K562 (cell line): ENCODE data around the gene TMEM179. TPM values are rescaled to one million over a fixed set of nuclear protein-coding genes. Genes with fewer than 3 reads are reported as not detected.

ENCODE experiments used
- ATAC-seq: fragments of 200-7000 bp; cut with Tn5 transposase; 3 replicates; pipeline ENCODE4 v1.9.1; 2020; ENCODE audit warnings: moderate library complexity
- BruUV-seq: library from RNA; stranded (reverse); fragments of 400-500 nt; replicated peaks from 2 replicates; lab custom pipeline; 2021; lab: Mats Ljungman, UMichigan
- CTCF ChIA-PET: fragments of 300-600 bp; formaldehyde crosslinking; extraction: SDS; loops from one replicate; lab custom pipeline; 2021; ENCODE audit warnings: low intra/inter-chr PET ratio; lab: Yijun Ruan, JAX
- POLR2A ChIA-PET: fragments of 300-600, 350-650 bp; sonication (Branson Sonifier 250); formaldehyde crosslinking; extraction: SDS; loops from one replicate; lab custom pipeline; 2021; ENCODE audit warnings: antibody characterized with exemption, inconsistent platforms; lab: Yijun Ruan, JAX
- DNase-seq, 4 experiments: peaks; one replicate each; pipeline versions ENCODE4 v3.0.0 to v3.0.0-alpha.2; 2011 to 2018; ENCODE audit warnings: low spot score in 3 of 4, mixed read lengths in 3 of 4; ENCODE audit errors: extremely low read depth in 1 of 4
- FAIRE-seq: peaks from 2 replicates; lab custom pipeline; 2011; peaks lifted over from hg19 to GRCh38; lab: Jason Lieb, UNC
- H2AFZ ChIP-seq: 2 replicates; pipeline ENCODE4 v1.6.0; 2011; ENCODE audit warnings: low read depth, low read length, control low read depth, inconsistent platforms
- H3K27ac ChIP-seq: fragments of 200-600 bp; 3 replicates; pipeline ENCODE4 v1.8.0; 2011; ENCODE audit warnings: low read depth, mild to moderate bottlenecking, control low read depth, inconsistent platforms, low read length, moderate library complexity, mixed read lengths; ENCODE audit errors: extremely low read depth
- H3K27me3 ChIP-seq, 2 experiments: fragments of 300-600 bp in 1 of 2; 2 replicates in 1 of 2; 3 replicates in 1 of 2; pipeline versions ENCODE4 v1.6.0 to v1.8.0; 2011; ENCODE audit warnings: inconsistent platforms in 2 of 2, low read length in 2 of 2, mild to moderate bottlenecking in 1 of 2, mixed read lengths in 1 of 2, moderate library complexity in 1 of 2; ENCODE audit not compliant: control insufficient read depth in 2 of 2, insufficient read depth in 2 of 2
- H3K36me3 ChIP-seq: fragments of 300-600 bp; 3 replicates; pipeline ENCODE4 v1.8.0; 2011; ENCODE audit warnings: mild to moderate bottlenecking, low read length, inconsistent platforms; ENCODE audit not compliant: control insufficient read depth, insufficient read depth
- H3K4me1 ChIP-seq, 2 experiments: fragments of 200-600 bp in 1 of 2; replicated peaks in 1 of 2; 2 replicates in 1 of 2; 3 replicates in 1 of 2; pipeline versions ENCODE4 v1.5.1 to v1.8.0; 2011; ENCODE audit warnings: inconsistent platforms in 2 of 2, low read length in 2 of 2, mild to moderate bottlenecking in 1 of 2, mixed read lengths in 1 of 2, moderate library complexity in 1 of 2; ENCODE audit not compliant: control insufficient read depth in 2 of 2, insufficient read depth in 2 of 2
- H3K4me2 ChIP-seq: 2 replicates; pipeline ENCODE4 v1.6.1; 2011; ENCODE audit warnings: low read length, control low read depth, inconsistent platforms, mixed read lengths; ENCODE audit not compliant: insufficient read depth
- H3K4me3 ChIP-seq: fragments of 200-600 bp; sonication (generic), shearing (Covaris generic); 2 replicates; pipeline ENCODE4 v1.5.1; 2016; ENCODE audit warnings: control low read depth, inconsistent platforms
- H3K79me2 ChIP-seq: fragments of 200-600 bp; 3 replicates; pipeline ENCODE4 v1.8.0; 2011; ENCODE audit warnings: low read length, inconsistent platforms; ENCODE audit not compliant: control insufficient read depth, insufficient read depth
- H3K9ac ChIP-seq, 2 experiments: 2 replicates each; pipeline versions ENCODE4 v1.6.0 to v1.6.1; 2011; ENCODE audit warnings: low read depth in 2 of 2, low read length in 2 of 2, control low read depth in 1 of 2, inconsistent platforms in 1 of 2, mild to moderate bottlenecking in 1 of 2, mixed read lengths in 1 of 2; ENCODE audit not compliant: insufficient read depth in 1 of 2
- H3K9me1 ChIP-seq: one replicate; pipeline ENCODE4 v1.6.0; 2011; ENCODE audit warnings: inconsistent platforms, mild to moderate bottlenecking, low read length, moderate library complexity; ENCODE audit not compliant: control insufficient read depth, insufficient read depth
- H3K9me3 ChIP-seq: replicated peaks from 2 replicates; pipeline ENCODE4 v1.5.1; 2011; ENCODE audit warnings: low read depth, low read length, inconsistent platforms; ENCODE audit not compliant: control insufficient read depth, insufficient read depth
- H4K20me1 ChIP-seq: replicated peaks from 2 replicates; pipeline ENCODE4 v1.6.1; 2011; ENCODE audit warnings: low read length, inconsistent platforms, mixed read lengths; ENCODE audit not compliant: control insufficient read depth, insufficient read depth
- AFF4 ChIP-seq: sonication (generic); formaldehyde crosslinking; IDR thresholded peaks from 2 replicates; pipeline ENCODE4 v1.8.0; 2023; ENCODE audit warnings: mild to moderate bottlenecking, missing genetic modification reagents
- ARID3A ChIP-seq: IDR thresholded peaks from 2 replicates; pipeline ENCODE4 v1.6.1; 2012; ENCODE audit warnings: low read depth, low read length, improper control_type of control experiment, borderline replicate concordance
- CREB1 ChIP-seq, 2 experiments: sonication (generic) in 1 of 2; formaldehyde crosslinking in 1 of 2; IDR thresholded peaks; 2 replicates each; pipeline versions ENCODE4 v1.6.1 to v1.8.0; 2012 to 2022; ENCODE audit warnings: inconsistent platforms in 1 of 2, mild to moderate bottlenecking in 1 of 2, missing genetic modification reagents in 1 of 2, moderate library complexity in 1 of 2
- DNMT1 ChIP-seq: fragments of 450-650 bp; IDR thresholded peaks from 2 replicates; pipeline ENCODE4 v1.6.1; 2016; ENCODE audit warnings: antibody characterized with exemption, mild to moderate bottlenecking
- ETV5 ChIP-seq: sonication (generic); formaldehyde crosslinking; IDR thresholded peaks from 2 replicates; pipeline ENCODE4 v1.4.0; 2020; ENCODE audit warnings: low read depth, mild to moderate bottlenecking, missing genetic modification reagents
- FOXK2 ChIP-seq, 2 experiments: fragments of 450-650 bp; IDR thresholded peaks in 1 of 2; conservative IDR thresholded peaks in 1 of 2; 2 replicates each; pipeline ENCODE4 v1.6.1; 2016; ENCODE audit warnings: low read depth in 2 of 2, mild to moderate bottlenecking in 1 of 2
- IRF2 ChIP-seq: sonication (generic); formaldehyde crosslinking; IDR thresholded peaks from 2 replicates; pipeline ENCODE4 v1.8.1; 2022; ENCODE audit warnings: mild to moderate bottlenecking, missing genetic modification reagents
- MAFK ChIP-seq: IDR thresholded peaks from 2 replicates; pipeline ENCODE4 v1.6.1; 2011; ENCODE audit warnings: low read length, improper control_type of control experiment
- NR4A1 ChIP-seq, 2 experiments: fragments of 250-450 bp in 1 of 2; fragments of 450-650 bp in 1 of 2; sonication (Bioruptor Pico) in 1 of 2; IDR thresholded peaks; 2 replicates each; pipeline versions ENCODE4 v1.4.0 to v1.6.1; 2016 to 2020; ENCODE audit warnings: mild to moderate bottlenecking in 2 of 2, missing compliant biosample characterization in 1 of 2, missing genetic modification characterization in 1 of 2, moderate library complexity in 1 of 2
- PTBP1 ChIP-seq: fragments of 200-400 bp; formaldehyde crosslinking; IDR thresholded peaks from 2 replicates; pipeline ENCODE4 v1.6.1; 2017; ENCODE audit warnings: low read depth, low read length
- SAFB ChIP-seq: fragments of 200-400 bp; formaldehyde crosslinking; IDR thresholded peaks from 2 replicates; pipeline ENCODE4 v1.6.1; 2017; ENCODE audit warnings: low read depth, low read length, borderline replicate concordance
- SETDB1 ChIP-seq: IDR thresholded peaks from one replicate; pipeline ENCODE4 v1.6.1; 2012; ENCODE audit warnings: low read length, control low read depth, inconsistent platforms
- TAF15 ChIP-seq: fragments of 200-400 bp; formaldehyde crosslinking; IDR thresholded peaks from 2 replicates; pipeline ENCODE4 v1.6.1; 2017; ENCODE audit warnings: mild to moderate bottlenecking, low read depth, low read length, moderate library complexity
- TAF9B ChIP-seq: fragments of 450-650 bp; IDR thresholded peaks from 2 replicates; pipeline ENCODE4 v1.6.1; 2018; ENCODE audit warnings: mild to moderate bottlenecking; ENCODE audit not compliant: partially characterized antibody
- ZNF695 ChIP-seq: fragments of 450-650 bp; formaldehyde crosslinking; IDR thresholded peaks from 2 replicates; pipeline ENCODE4 v1.4.0; 2020; ENCODE audit warnings: mild to moderate bottlenecking, moderate library complexity
- WGBS: fragments of 100-300 bp; shearing (Covaris generic); methylation state at CpG from one replicate; pipeline ENCODE4 v1.1.6; 2016; ENCODE audit warnings: low coverage, mixed read lengths; ENCODE audit not compliant: insufficient coverage; ENCODE audit errors: missing lambda C conversion rate; 5-methylcytosine and 5-hydroxymethylcytosine counted together
- in situ Hi-C: fragments of 300-500 bp; cut with MboI; formaldehyde crosslinking; loops from 4 replicates; pipeline ENCODE4 v1.15.0; 2018; ENCODE audit warnings: inconsistent platforms, mixed read lengths
- intact Hi-C: fragments of 100-400 bp; cut with micrococcal nuclease; formaldehyde crosslinking; loops from 2 replicates; pipeline ENCODE4 v1.14.2; 2022
- polyA plus RNA-seq, 8 experiments: library from polyadenylated mRNA; depleted of rRNA in 4 of 8; stranded (reverse) in 5 of 8; unstranded in 3 of 8; fragments of >200 nt; fragmentation: Nextera tagmentation in 2 of 8; fragmentation: Illumina TruSeq in 1 of 8; extraction: Ambion mirVana in 2 of 8; extraction: Trizol in 1 of 8; gene quantifications; 2 replicates each; pipeline versions ENCODE4 v1.2.1 to v1.2.3, GENCODE V29; 2011 to 2014; ENCODE audit warnings: inconsistent platforms in 1 of 8, missing spikeins in 1 of 8
- total RNA-seq, 7 experiments: library from RNA; depleted of rRNA in 6 of 7; stranded (reverse); fragments of >200 nt in 6 of 7; fragmentation: Illumina TruSeq in 2 of 7; extraction: Trizol in 2 of 7; gene quantifications; 2 replicates each; pipeline versions ENCODE4 v1.2.1 to v1.2.3, GENCODE V29; 2011 to 2021; ENCODE audit warnings: low replicate concordance in 1 of 7

TMEM179 gene
- total and polyA plus RNA-seq, 9 of the 15 experiments (the other 6 are each of a cell fraction or from before 2014, with no cell fraction given), result not detected

GRCh38 chr14:104546591-104547309 is 57.8 kb downstream of the TMEM179 start:
- H3K27ac ChIP-seq, result no peak overlapping the region
- no peaks in the 10 kb centered on the region for H3K9me3 ChIP-seq
- DNase-seq (no peak), ATAC-seq (no peak), FAIRE-seq (no peak)
- H3K79me2 ChIP-seq, result no peaks in the 10 kb centered on the region
- no peaks in the 10 kb centered on the region for H3K36me3 ChIP-seq
- 3% methylated on average over 12 of the region's 19 CpGs for WGBS
- no peaks in the 10 kb centered on the region for H3K9me1 ChIP-seq
- no TSS peak for BruUV-seq
- H3K27me3 ChIP-seq, result peaks cover 0 to 34% of the 10 kb centered on the region in 2 experiments; a peak in 4 of 5 replicates
- no peak overlapping the region for H2AFZ ChIP-seq
- no peak overlapping the region for H3K4me2 ChIP-seq
- intact Hi-C loops (no loop called here), in situ Hi-C loops (no loop called here)
- H3K4me1 ChIP-seq, result no peaks in the 10 kb centered on the region
- ChIA-PET CTCF (no interaction called here), POLR2A (no interaction called here)
- no peaks in the 10 kb centered on the region; the same call in none of the 2 replicates for H4K20me1 ChIP-seq
- H3K9ac ChIP-seq, result no peak overlapping the region
- no peak overlapping the region for H3K4me3 ChIP-seq
- no peak for TF ChIP-seq TAF15
- TF ChIP-seq NR4A1 (CRISPR knock-in tag; IDR thresholded peaks at IDR 0.05), result no peak
- TF ChIP-seq NR4A1 (tag; IDR thresholded peaks at IDR 0.05), result no peak
- no peak for TF ChIP-seq SAFB
- TF ChIP-seq ETV5 (CRISPR knock-in tag), result no peak
- TF ChIP-seq CREB1 (IDR thresholded peaks at IDR 0.05), result no peak
- TF ChIP-seq CREB1 (CRISPR knock-in tag; IDR thresholded peaks at IDR 0.05), result no peak
- no peak for TF ChIP-seq SETDB1
- no peak for TF ChIP-seq ZNF695
- no peak for TF ChIP-seq MAFK
- no peak for TF ChIP-seq ARID3A
- no peak for TF ChIP-seq DNMT1
- TF ChIP-seq FOXK2 (conservative IDR thresholded peaks at IDR 0.05 in 1 of 2, IDR thresholded peaks at IDR 0.05 in 1 of 2; ENCODE audit: low read depth in 2 of 2), result no peak
- no peak for TF ChIP-seq TAF9B
- no peak for TF ChIP-seq IRF2 (CRISPR knock-in tag)
- no peak for TF ChIP-seq PTBP1
- TF ChIP-seq AFF4 (CRISPR knock-in tag), result no peak
